ENCODE measurements around the gene ROR2.

GRCh38 chr9:91836515-91836914 lies 113.5 kb downstream of the ROR2 start:
- TF ChIP-seq POLR2A (IDR thresholded peaks at IDR 0.05) = no peak
- TF ChIP-seq EP300 (IDR thresholded peaks at IDR 0.05) = no peak
